Sigmoid colon (tissue), 4 donors: ENCODE measurements around the gene ARHGAP33.

ENCODE experiments used
- POLR2A ChIP-seq, 2 donors: fragments of 450-650 bp; IDR thresholded peaks; one replicate each; pipeline ENCODE4 v1.6.1; 2016; ENCODE audit warnings: antibody characterized with exemption in 2 of 2, mild to moderate bottlenecking in 2 of 2, moderate library complexity in 2 of 2
- POLR2AphosphoS5 ChIP-seq, 4 donors: sonication (generic); formaldehyde crosslinking; IDR thresholded peaks; one replicate each; pipeline ENCODE4 v1.6.1; 2017; ENCODE audit warnings: antibody characterized with exemption in 4 of 4
- TF ChIP-seq, protein P1 (sequence below), 4 experiments: fragments of 450-650 bp in 3 of 4; fragments of 200-600 bp in 1 of 4; IDR thresholded peaks; one replicate each; pipeline ENCODE4 v1.5.1; 2016 to 2019; ENCODE audit warnings: antibody characterized with exemption in 4 of 4, mild to moderate bottlenecking in 3 of 4, moderate library complexity in 2 of 4

DNA sequence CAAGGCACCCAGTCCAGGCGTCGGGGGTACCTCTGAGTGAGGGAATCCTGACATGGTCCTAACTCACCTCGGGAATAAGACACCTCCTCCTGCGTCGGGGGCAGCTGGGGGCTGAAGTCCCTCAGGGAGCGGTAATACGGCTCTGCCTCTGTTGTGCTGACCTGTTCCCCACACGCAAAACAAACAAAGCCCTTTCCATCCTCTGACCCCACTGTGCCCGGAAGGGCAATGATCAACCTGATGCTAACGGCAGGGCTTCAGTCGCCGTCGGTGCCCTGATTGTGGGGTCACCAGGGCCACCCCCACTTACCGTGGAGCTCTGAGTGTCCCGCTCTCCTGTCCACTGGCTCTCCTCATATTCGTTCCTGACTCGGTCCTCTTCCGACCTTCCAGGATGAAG, 55.6 kb downstream of the ARHGAP33 start:
- TF ChIP-seq, protein P1, sequence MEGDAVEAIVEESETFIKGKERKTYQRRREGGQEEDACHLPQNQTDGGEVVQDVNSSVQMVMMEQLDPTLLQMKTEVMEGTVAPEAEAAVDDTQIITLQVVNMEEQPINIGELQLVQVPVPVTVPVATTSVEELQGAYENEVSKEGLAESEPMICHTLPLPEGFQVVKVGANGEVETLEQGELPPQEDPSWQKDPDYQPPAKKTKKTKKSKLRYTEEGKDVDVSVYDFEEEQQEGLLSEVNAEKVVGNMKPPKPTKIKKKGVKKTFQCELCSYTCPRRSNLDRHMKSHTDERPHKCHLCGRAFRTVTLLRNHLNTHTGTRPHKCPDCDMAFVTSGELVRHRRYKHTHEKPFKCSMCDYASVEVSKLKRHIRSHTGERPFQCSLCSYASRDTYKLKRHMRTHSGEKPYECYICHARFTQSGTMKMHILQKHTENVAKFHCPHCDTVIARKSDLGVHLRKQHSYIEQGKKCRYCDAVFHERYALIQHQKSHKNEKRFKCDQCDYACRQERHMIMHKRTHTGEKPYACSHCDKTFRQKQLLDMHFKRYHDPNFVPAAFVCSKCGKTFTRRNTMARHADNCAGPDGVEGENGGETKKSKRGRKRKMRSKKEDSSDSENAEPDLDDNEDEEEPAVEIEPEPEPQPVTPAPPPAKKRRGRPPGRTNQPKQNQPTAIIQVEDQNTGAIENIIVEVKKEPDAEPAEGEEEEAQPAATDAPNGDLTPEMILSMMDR (IDR thresholded peaks at IDR 0.05), result no peak
- TF ChIP-seq POLR2A (IDR thresholded peaks at IDR 0.05), result no peak
- no peak for TF ChIP-seq POLR2AphosphoS5 (IDR thresholded peaks at IDR 0.05)
